ENCODE measurements around the gene KPRP.

- no peak for TF ChIP-seq POLR2A (IDR thresholded peaks at IDR 0.05; ENCODE audit: low read depth, low read length)
- TF ChIP-seq SPI1 (IDR thresholded peaks at IDR 0.05; ENCODE audit: low read depth, low read length): no peak
- TF ChIP-seq TAF1 (IDR thresholded peaks at IDR 0.05; ENCODE audit: low read depth, low read length): no peak
- TF ChIP-seq POLR2AphosphoS5 (IDR thresholded peaks at IDR 0.05; ENCODE audit: low read depth, low read length): no peak
- TF ChIP-seq PAX5 (IDR thresholded peaks at IDR 0.05; ENCODE audit: insufficient read depth, low read length, severe bottlenecking): no peak
Observed at GRCh38 chr1:152768847-152769533, 11.2 kb downstream of the KPRP start.
